ENCODE measurements around the gene CYP2E1. TPM values are rescaled to one million over a fixed set of nuclear protein-coding genes. Genes with fewer than 3 reads are reported as not detected.

CYP2E1 gene
- total and polyA plus RNA-seq, 10 of the 15 experiments (the other 5 are each of a cell fraction or from before 2014, with no cell fraction given), result 0.09 to 1.9 (median 0.28) TPM; not detected in 3

GRCh38 chr10:133481657-133482056 lies 45.5 kb upstream of the CYP2E1 start:
- Histone ChIP-seq H3K27me3 (replicated peaks in 1 of 2; ENCODE audit: control insufficient read depth in 2 of 2, insufficient read depth in 2 of 2, low read length in 1 of 2) (no peaks in the 10 kb centered on the region), H3K4me3 (no peak overlapping the region), H3K4me1 (ENCODE audit: control insufficient read depth, insufficient read depth, low read length) (no peaks in the 10 kb centered on the region), H3K9ac (ENCODE audit: control insufficient read depth, insufficient read depth, low read length) (no peak overlapping the region), H3K4me2 (ENCODE audit: control insufficient read depth, insufficient read depth) (no peak overlapping the region), H4K20me1 (ENCODE audit: control insufficient read depth, insufficient read depth) (no peaks in the 10 kb centered on the region), H2AFZ (ENCODE audit: control insufficient read depth, low read depth, low read length) (no peak overlapping the region), H3K9me3 (replicated peaks; ENCODE audit: control insufficient read depth, insufficient read depth, low read length) (peaks cover 1% of the 10 kb centered on the region; the same call in 2 of the 3 replicates), H3K27ac (ENCODE audit: control insufficient read depth, insufficient read depth) (no peak overlapping the region), H3K79me2 (ENCODE audit: control insufficient read depth, insufficient read depth, low read length) (no peaks in the 10 kb centered on the region), H3K36me3 (ENCODE audit: control insufficient read depth in 2 of 2, insufficient read depth in 2 of 2, low read length in 1 of 2) (no peaks in the 10 kb centered on the region)
- ChIA-PET POLR2A (no interaction called here), RAD21 (ENCODE audit: unreplicated experiment) (no interaction called here), SMC1A (ENCODE audit: uncharacterized antibody, unreplicated experiment) (no interaction called here), CTCF (no interaction called here)
- intact Hi-C loops (cut with micrococcal nuclease; ENCODE audit: unreplicated experiment) (no loop called here), in situ Hi-C loops (cut with MboI) (no loop called here)
- DNase-seq (ENCODE audit: low read depth, low spot score), result no peak
- no peak for FAIRE-seq
- WGBS (ENCODE audit: insufficient coverage, insufficient replicate concordance, low lambda C conversion rate, missing lambda C conversion rate), result 44% methylated on average over 10 of the region's 10 CpGs
- BruUV-seq (replicated peaks), result no TSS peak
- no peak for ATAC-seq
- TF ChIP-seq ATF2 (IDR thresholded peaks at IDR 0.05; ENCODE audit: low read length), result no peak
- TF ChIP-seq NBN (IDR thresholded peaks at IDR 0.05), result no peak
- TF ChIP-seq POLR2A (IDR thresholded peaks at IDR 0.05; ENCODE audit: low read depth, low read length), result no peak
- no peak for TF ChIP-seq STAT1 (conservative IDR thresholded peaks at IDR 0.05)
- no peak for TF ChIP-seq KLF5 (IDR thresholded peaks at IDR 0.05; ENCODE audit: partially characterized antibody)
- TF ChIP-seq SKIL (IDR thresholded peaks at IDR 0.05; ENCODE audit: low read depth, poor library complexity, severe bottlenecking), result no peak
- TF ChIP-seq MXI1 (IDR thresholded peaks at IDR 0.05; ENCODE audit: low read depth, low read length), result no peak
- no peak for TF ChIP-seq ELK1 (IDR thresholded peaks at IDR 0.05; ENCODE audit: low read depth, low read length)
- TF ChIP-seq FOXK2 (IDR thresholded peaks at IDR 0.05), result no peak
- TF ChIP-seq PAX5 (IDR thresholded peaks at IDR 0.05; ENCODE audit: borderline replicate concordance, low read depth, low read length), result no peak
- TF ChIP-seq NR2C2 (IDR thresholded peaks at IDR 0.05; ENCODE audit: borderline replicate concordance, control insufficient read depth, insufficient read length, low read depth), result no peak
- no peak for TF ChIP-seq FOS (IDR thresholded peaks at IDR 0.05; ENCODE audit: borderline replicate concordance, extremely low read depth, insufficient read length)
- no peak for TF ChIP-seq TCF12 (IDR thresholded peaks at IDR 0.05; ENCODE audit: low read depth, low read length)
- TF ChIP-seq GATAD2B (conservative IDR thresholded peaks at IDR 0.05; ENCODE audit: low read depth), result no peak
- no peak for TF ChIP-seq E2F8 (IDR thresholded peaks at IDR 0.05; ENCODE audit: low read depth, partially characterized antibody)

All from GM12878 (cell line).